Calu3 (cell line): ENCODE results near the gene CPAMD8. TPM values are rescaled to one million over a fixed set of nuclear protein-coding genes. Genes with fewer than 3 reads are reported as not detected.

Experiments
- BruUV-seq: library from RNA; stranded (reverse); fragments of 400-500 nt; replicated peaks from 2 replicates; lab custom pipeline; 2021; lab: Mats Ljungman, UMichigan
- CTCF ChIA-PET: fragments of 300-600 bp; sonication (Branson Sonifier 250); formaldehyde crosslinking; loops from one replicate; lab custom pipeline; 2022; ENCODE audit warnings: antibody characterized with exemption; lab: Charles Lee
- DNase-seq: peaks from one replicate; pipeline ENCODE4 v3.0.0; 2022
- H3K27ac Mint-ChIP-seq: one replicate; pipeline ENCODE4 v1.8.0; 2022; ENCODE audit warnings: mixed read lengths; ENCODE audit not compliant: unreplicated experiment
- H3K27me3 Mint-ChIP-seq: one replicate; pipeline ENCODE4 v1.8.0; 2022; ENCODE audit warnings: mixed read lengths; ENCODE audit not compliant: unreplicated experiment
- H3K36me3 Mint-ChIP-seq: one replicate; pipeline ENCODE4 v1.8.0; 2022; ENCODE audit warnings: mild to moderate bottlenecking, moderate library complexity, mixed read lengths; ENCODE audit not compliant: insufficient read depth, unreplicated experiment
- H3K4me1 Mint-ChIP-seq: one replicate; pipeline ENCODE4 v1.8.0; 2022; ENCODE audit warnings: mild to moderate bottlenecking, low read depth, mixed read lengths; ENCODE audit not compliant: unreplicated experiment
- H3K4me3 Mint-ChIP-seq: one replicate; pipeline ENCODE4 v1.8.0; 2022; ENCODE audit warnings: mild to moderate bottlenecking, low read depth, moderate library complexity, mixed read lengths; ENCODE audit not compliant: unreplicated experiment
- H3K9me3 Mint-ChIP-seq: one replicate; pipeline ENCODE4 v1.8.0; 2022; ENCODE audit warnings: low read depth, mixed read lengths; ENCODE audit not compliant: unreplicated experiment
- intact Hi-C: fragments of 100-400 bp; cut with micrococcal nuclease; formaldehyde crosslinking; loops from one replicate; pipeline ENCODE4 v1.10.0; 2022; ENCODE audit not compliant: unreplicated experiment
- total RNA-seq: library from RNA; stranded (reverse); gene quantifications from 2 replicates; pipeline ENCODE4 v1.2.3, GENCODE V29; 2022
- TF ChIP-seq, protein P1 (sequence below): fragments of 200-600 bp; IDR thresholded peaks from one replicate; pipeline ENCODE4 v1.8.0; 2022; ENCODE audit warnings: antibody characterized with exemption; ENCODE audit not compliant: unreplicated experiment

The CPAMD8 gene
- total RNA-seq, 1 experiment from 2014 or later = 5.8 TPM

DNA sequence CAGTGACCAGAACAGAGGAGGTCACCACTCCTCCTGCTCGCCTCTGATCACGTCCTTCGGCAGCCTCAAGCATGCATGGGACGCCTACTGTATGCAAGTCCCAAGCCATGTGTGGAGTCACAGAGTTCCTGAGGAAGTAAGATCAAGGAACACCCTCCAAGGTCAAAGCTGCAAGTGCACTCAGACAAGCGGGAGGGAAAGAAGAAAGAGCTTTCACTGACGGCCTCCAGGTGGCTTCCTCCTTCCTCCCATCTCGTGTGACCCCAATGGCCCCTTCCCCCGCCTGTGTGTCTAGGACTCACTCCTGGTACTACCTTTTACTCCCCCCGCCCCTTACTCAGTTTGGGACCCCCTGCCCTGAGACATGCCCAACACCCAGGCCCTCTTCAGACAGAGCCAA is 42.6 kb upstream of the CPAMD8 start:
- Mint-ChIP-seq H3K36me3 (peaks cover 27% of the 10 kb centered on the region), H3K4me3 (no peak overlapping the region), H3K9me3 (no peaks in the 10 kb centered on the region), H3K27ac (no peak overlapping the region), H3K27me3 (no peaks in the 10 kb centered on the region), H3K4me1 (no peaks in the 10 kb centered on the region)
- CTCF ChIA-PET = no interaction called here
- intact Hi-C loops = loop anchor here (10.0 kb wide), 1 partner anchor 216 kb away; the partner anchor contains the start of gene ANKLE1
- BruUV-seq = no TSS peak
- DNase-seq = no peak
- TF ChIP-seq, protein P1, sequence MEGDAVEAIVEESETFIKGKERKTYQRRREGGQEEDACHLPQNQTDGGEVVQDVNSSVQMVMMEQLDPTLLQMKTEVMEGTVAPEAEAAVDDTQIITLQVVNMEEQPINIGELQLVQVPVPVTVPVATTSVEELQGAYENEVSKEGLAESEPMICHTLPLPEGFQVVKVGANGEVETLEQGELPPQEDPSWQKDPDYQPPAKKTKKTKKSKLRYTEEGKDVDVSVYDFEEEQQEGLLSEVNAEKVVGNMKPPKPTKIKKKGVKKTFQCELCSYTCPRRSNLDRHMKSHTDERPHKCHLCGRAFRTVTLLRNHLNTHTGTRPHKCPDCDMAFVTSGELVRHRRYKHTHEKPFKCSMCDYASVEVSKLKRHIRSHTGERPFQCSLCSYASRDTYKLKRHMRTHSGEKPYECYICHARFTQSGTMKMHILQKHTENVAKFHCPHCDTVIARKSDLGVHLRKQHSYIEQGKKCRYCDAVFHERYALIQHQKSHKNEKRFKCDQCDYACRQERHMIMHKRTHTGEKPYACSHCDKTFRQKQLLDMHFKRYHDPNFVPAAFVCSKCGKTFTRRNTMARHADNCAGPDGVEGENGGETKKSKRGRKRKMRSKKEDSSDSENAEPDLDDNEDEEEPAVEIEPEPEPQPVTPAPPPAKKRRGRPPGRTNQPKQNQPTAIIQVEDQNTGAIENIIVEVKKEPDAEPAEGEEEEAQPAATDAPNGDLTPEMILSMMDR = no peak

DNA sequence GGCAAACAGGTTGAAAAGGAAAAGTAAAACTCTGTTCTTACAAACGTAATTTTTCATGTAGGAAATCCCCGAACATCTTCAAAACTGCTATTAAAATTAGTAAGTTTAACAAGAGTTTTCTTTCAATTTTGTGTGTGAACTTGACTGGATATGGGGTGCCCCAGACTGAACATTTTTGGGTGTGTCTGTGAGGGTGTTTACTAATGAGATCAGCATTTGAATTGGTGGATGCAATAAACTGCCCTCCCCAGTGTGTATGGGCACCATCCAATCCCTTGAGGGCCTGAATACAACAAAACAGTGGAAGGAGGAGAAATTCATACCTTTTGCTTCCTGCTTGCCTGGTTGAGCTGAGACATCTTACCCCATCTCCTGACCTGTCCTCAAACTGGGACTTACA is 36.8 kb upstream of the CPAMD8 start:
- no peak overlapping the region for H3K27ac Mint-ChIP-seq

DNA sequence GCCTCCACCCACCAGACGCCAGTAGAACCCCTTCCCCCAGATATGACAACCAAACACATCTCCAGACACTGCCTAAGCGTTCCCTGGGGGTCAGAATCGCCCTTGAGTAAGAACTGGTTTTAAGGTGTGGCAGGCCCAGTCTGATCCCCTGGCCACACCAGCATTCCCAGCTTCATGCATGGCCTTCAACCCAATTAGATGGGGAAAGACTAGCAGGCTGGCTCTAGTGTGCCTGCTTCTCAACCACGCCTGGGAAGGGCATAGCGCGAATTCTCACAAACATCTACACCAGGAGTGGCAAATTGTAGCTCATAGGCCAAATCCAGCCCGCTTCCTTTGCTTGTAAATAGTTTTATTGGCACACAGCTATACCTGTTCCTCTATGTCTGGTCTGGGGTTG is 35.1 kb upstream of the CPAMD8 start:
- Mint-ChIP-seq H3K36me3 (peaks cover 16% of the 10 kb centered on the region), H3K9me3 (no peaks in the 10 kb centered on the region), H3K4me3 (no peak overlapping the region), H3K4me1 (no peaks in the 10 kb centered on the region), H3K27ac (no peak overlapping the region), H3K27me3 (no peaks in the 10 kb centered on the region)
- CTCF ChIA-PET = no interaction called here
- intact Hi-C loops = loop anchor here (10.0 kb wide), 1 partner anchor 223 kb away; the partner anchor contains the start of gene ANKLE1
- TF ChIP-seq, protein P1 = no peak
- no TSS peak for BruUV-seq
- no peak for DNase-seq

More for the DNA sequence above, 36.8 kb upstream of the CPAMD8 start:
- peaks cover 16% of the 10 kb centered on the region for H3K36me3 Mint-ChIP-seq
- no peaks in the 10 kb centered on the region for H3K9me3 Mint-ChIP-seq
- BruUV-seq = no TSS peak
- TF ChIP-seq, protein P1 = no peak
- no peak overlapping the region for H3K4me3 Mint-ChIP-seq
- no peaks in the 10 kb centered on the region for H3K4me1 Mint-ChIP-seq
- CTCF ChIA-PET = no interaction called here
- H3K27me3 Mint-ChIP-seq = no peaks in the 10 kb centered on the region
- intact Hi-C loops = loop anchor here (10.0 kb wide), 1 partner anchor 221 kb away; the partner anchor contains the start of gene ANKLE1
- no peak for DNase-seq

DNA sequence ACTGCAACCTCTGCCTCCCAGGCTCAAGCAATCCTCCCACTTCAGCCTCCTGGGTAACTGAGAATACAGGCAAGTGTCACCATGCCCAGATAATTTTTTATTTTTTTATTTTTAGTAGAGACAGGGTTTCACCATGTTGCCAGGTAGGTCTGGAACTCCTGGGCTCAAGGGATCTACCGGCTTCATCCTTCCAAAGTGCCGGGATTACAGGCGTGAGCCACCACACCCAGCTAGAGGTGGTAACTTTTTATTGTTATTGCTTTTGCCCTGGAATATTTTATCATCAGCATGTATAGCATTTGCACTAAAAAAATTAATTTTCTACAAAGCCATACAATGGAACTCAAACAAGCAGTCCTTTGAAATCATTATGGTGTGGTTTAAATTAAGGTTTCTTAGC is 34.6 kb upstream of the CPAMD8 start:
- no TSS peak for BruUV-seq
- Mint-ChIP-seq H3K4me3 (no peak overlapping the region), H3K9me3 (no peaks in the 10 kb centered on the region), H3K36me3 (peaks cover 12% of the 10 kb centered on the region), H3K27ac (no peak overlapping the region), H3K27me3 (no peaks in the 10 kb centered on the region), H3K4me1 (no peaks in the 10 kb centered on the region)
- TF ChIP-seq, protein P1 = no peak
- CTCF ChIA-PET = no interaction called here
- intact Hi-C loops = loop anchor here (10.0 kb wide), 1 partner anchor 224 kb away; the partner anchor contains the start of gene ANKLE1
- no peak for DNase-seq
